SHP77 (cell line): ENCODE data around the gene SELPLG.
A peak's percentile ranks its signal among the peaks of the same experiment; 100 is the strongest.
"Not testable (repeated sequence)": the region's sequence is repeated elsewhere in the genome, so short reads cannot be mapped to it uniquely, and the experiment has no call there.

Experiments used
- DNase-seq, 2 experiments: peaks; one replicate each; lab custom pipeline; 2025; lab: John Stamatoyannopoulos, UW

Gene SELPLG

GRCh38 chr12:108633534-108634248 lies at the start of gene SELPLG:
SELPLG (minus strand) TSS chr12:108633894; CDS start chr12:108624307, 9,587 bp downstream.
- DNase-seq, result no peak

GRCh38 chr12:108681317-108681716 lies 47.6 kb upstream of the SELPLG start:
- DNase-seq, result no peak

- DNase-seq, result no peak
Measured at GRCh38 chr12:108679106-108679681, 45.5 kb upstream of the SELPLG start.

- DNase-seq, result no peak
Measured at GRCh38 chr12:108678104-108678730, 44.5 kb upstream of the SELPLG start.

GRCh38 chr12:108677381-108677780 lies 43.7 kb upstream of the SELPLG start:
- DNase-seq, result no peak

- no peak for DNase-seq
Measured at GRCh38 chr12:108676707-108677106, 43.0 kb upstream of the SELPLG start.

- DNase-seq, result no peak
Measured at GRCh38 chr12:108675792-108676191, 42.1 kb upstream of the SELPLG start.

- no peak for DNase-seq
Measured at GRCh38 chr12:108672054-108672453, 38.4 kb upstream of the SELPLG start.

- no peak for DNase-seq
Measured at GRCh38 chr12:108671110-108671509, 37.4 kb upstream of the SELPLG start.

- no peak for DNase-seq
Measured at GRCh38 chr12:108670066-108670631, 36.5 kb upstream of the SELPLG start.

- no peak for DNase-seq
Measured at GRCh38 chr12:108668542-108668941, 34.8 kb upstream of the SELPLG start.

- DNase-seq, result no peak
Measured at GRCh38 chr12:108668063-108668462, 34.4 kb upstream of the SELPLG start.

- DNase-seq, result no peak
Measured at GRCh38 chr12:108667349-108667748, 33.7 kb upstream of the SELPLG start.

- peak; percentile 32 to 51 for DNase-seq
Measured at GRCh38 chr12:108666401-108666881, 32.7 kb upstream of the SELPLG start.

GRCh38 chr12:108665608-108666202 lies 32.0 kb upstream of the SELPLG start:
- no peak for DNase-seq

GRCh38 chr12:108664338-108665258 lies 30.9 kb upstream of the SELPLG start:
- peak; percentile 73 to 76 for DNase-seq

GRCh38 chr12:108663324-108664015 lies 29.8 kb upstream of the SELPLG start:
- DNase-seq, result no peak

GRCh38 chr12:108658115-108658514 lies 24.4 kb upstream of the SELPLG start:
- DNase-seq, result not testable (repeated sequence)

GRCh38 chr12:108657130-108657745 lies 23.5 kb upstream of the SELPLG start:
- no peak for DNase-seq

- not testable (repeated sequence) for DNase-seq
Measured at GRCh38 chr12:108656247-108656646, 22.6 kb upstream of the SELPLG start.
